Measurements from ENCODE around the gene UCK1.
"Not testable (repeated sequence)": the region's sequence is repeated elsewhere in the genome, so short reads cannot be mapped to it uniquely, and the experiment has no call there.

UCK1 gene

GRCh38 chr9:131523086-131523388, 8.0 kb downstream of the UCK1 start:
- DNase-seq, result no peak

- no peak for DNase-seq
These were observed 8.6 kb downstream of the UCK1 start for GRCh38 chr9:131522257-131523085.

DNA sequence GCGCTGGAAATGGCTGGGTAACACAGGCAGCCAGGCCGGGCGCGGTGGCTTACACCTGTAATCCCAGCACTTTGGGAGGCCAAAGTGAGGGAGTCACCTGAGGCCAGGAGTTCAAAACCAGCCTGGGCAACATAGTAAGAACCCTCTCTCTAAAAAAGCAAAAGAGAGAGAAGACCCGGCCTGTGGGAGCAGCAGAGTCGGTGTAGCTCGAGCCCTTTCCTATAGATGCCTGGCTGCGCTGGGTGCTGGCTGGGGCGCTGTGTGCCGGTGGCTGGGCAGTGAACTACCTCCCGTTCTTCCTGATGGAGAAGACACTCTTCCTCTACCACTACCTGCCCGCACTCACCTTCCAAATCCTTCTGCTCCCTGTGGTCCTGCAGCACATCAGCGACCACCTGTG, 9.2 kb downstream of the UCK1 start:
- no peak for DNase-seq

DNA sequence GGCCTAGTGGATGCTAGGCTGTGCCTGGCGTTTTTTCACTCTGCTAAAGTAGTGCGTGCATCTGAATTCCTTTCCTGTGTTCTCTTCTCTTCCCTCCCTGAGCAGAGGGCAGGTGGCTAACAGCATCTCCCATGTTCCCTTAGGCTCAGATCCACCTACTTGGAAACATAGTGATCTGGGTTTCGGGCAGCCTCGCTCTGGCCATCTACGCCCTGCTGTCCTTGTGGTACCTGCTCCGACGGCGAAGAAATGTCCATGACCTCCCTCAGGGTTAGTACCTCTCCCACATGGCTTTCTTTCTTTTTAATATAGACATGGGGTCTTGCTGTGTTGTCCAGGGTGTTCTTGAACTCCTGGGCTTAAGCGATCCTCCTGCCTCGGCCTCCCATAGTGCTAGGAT, 9.9 kb downstream of the UCK1 start:
- DNase-seq, result no peak

GRCh38 chr9:131520503-131520902, 10.6 kb downstream of the UCK1 start:
- DNase-seq, result no peak

GRCh38 chr9:131518553-131518952, 12.5 kb downstream of the UCK1 start:
- DNase-seq, result no peak

DNA sequence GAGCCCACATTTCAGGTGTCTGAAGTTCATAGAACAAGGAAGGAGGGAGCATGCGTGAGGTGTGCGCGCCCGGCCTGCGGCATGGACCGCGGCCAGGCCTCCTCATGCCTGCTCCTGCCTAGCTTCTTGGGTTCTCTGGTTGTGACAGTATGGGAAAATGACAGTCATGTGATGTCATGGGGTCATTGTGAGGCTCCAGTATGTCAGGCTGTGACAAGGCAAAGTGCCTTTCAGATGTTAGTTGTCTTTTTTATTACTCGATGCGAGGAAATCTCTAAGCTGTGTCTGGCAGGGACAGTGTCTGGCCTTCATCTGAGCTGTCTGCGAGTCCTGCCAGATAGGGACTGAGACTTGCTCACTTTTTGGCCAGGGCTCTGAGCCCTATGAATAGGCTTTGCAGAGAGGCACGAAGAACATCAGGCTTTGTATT, 13.3 kb downstream of the UCK1 start:
- no peak for DNase-seq

- no peak for DNase-seq
These were observed 14.1 kb downstream of the UCK1 start for GRCh38 chr9:131516930-131517329.

- DNase-seq, result no peak
These were observed 15.0 kb downstream of the UCK1 start for GRCh38 chr9:131516100-131516499.

- not testable (repeated sequence) for DNase-seq
These were observed 15.5 kb downstream of the UCK1 start for GRCh38 chr9:131515559-131516031.

DNA sequence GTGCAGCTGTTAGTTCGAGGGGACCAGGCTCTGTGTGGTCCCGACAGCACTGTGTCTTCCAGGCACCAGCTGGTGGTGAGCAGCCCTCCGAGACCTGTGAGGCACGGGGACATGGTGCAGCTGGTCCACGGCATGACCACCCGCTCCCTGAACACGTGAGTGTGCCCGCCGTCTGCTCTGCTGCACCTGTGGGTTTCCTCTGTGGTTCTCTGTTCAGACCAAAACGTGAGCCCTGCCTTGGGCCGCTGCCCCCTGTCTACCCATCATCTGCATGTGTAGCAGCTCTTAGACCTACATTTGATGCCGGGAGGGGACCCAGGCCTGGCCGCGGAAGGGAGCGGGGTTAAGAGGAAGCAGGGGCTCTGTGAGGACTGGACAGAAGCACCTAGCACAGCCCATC, 17.9 kb downstream of the UCK1 start:
- DNase-seq, result no peak

- DNase-seq, result no peak
These were observed 19.2 kb downstream of the UCK1 start for GRCh38 chr9:131511880-131512279.

GRCh38 chr9:131511416-131511815, 19.6 kb downstream of the UCK1 start:
- no peak for DNase-seq

- DNase-seq, result no peak
These were observed 26.1 kb downstream of the UCK1 start for GRCh38 chr9:131505012-131505411.

GRCh38 chr9:131503626-131504465, 27.2 kb downstream of the UCK1 start:
- peak; percentile 81 for DNase-seq

- peak; percentile 90 for DNase-seq
These were observed 28.1 kb downstream of the UCK1 start, which contains the start of gene POMT1 for GRCh38 chr9:131502781-131503625. Gene POMT1 (plus strand): TSS chr9:131502918. CDS start chr9:131504219, 1,301 bp downstream.

GRCh38 chr9:131500939-131501541, 30.0 kb downstream of the UCK1 start:
- DNase-seq, result peak; percentile 69

DNA sequence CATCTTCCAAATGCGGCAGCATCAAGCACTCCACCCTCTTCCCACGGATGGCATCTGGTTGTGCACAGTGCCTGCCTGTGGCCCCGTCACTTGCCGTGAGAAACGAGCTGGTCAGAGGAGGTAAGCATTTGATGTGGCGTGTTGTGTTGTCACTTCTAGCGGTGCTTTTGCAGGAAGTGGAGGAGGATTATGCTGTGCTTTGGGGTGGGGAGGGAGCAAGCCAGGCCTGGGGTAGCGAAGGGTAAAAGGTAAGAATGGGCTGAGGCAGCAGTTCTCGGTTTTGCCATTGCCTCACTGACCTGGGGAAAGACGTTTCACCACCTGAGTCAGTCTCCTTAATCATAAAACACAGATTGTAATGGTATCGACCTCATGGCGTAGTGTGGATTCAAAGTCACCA, 30.7 kb downstream of the UCK1 start:
- DNase-seq, result peak; percentile 80

- DNase-seq, result no peak
These were observed 31.8 kb downstream of the UCK1 start for GRCh38 chr9:131499254-131499767.

DNA sequence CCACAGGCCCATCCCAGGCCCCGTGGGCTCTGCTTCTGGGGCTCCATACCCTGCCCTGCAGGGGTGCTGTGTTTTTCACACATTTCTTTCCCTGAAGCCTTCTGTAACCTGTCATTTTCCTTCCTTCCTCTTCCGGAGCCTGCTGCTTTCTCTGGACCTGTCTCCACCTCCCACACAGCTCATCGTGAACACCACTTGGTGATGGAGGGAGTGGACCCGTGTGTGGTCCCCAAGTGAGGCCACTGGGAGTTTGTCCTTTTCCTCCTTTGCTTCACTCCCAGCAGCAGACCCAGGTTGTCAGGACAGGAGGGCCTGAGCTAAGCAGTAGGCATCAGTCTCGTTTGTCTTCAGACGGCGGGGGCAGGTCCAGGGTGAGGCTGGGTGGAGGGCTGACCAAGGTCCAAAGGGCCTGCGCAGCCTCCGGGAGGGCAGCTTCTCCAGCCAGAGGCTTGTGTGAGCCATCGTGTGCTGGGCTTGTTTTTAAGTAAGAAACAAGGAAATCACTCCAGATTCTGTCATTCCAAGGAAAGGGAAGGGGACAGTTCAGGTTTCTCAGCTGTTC, 34.1 kb downstream of the UCK1 start:
- DNase-seq, result no peak

DNA sequence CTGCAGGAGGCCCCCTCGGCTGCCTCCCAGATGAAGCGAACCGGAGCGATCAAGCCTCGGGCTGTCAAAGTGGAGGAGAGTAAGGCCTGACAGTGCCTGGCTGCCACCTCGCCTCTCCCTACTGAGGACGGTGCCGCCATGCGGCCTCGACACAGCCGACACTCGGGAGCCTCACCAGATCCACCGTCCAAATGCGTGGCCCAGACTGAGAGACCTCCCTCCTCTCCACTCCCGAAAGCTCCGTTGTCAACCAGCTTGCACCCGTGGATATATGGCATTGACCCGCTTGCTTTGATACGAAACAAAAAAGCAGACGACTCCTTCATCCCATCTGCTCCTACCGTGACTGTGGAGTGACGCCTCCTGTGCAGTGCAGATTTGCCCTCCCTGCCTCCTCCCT, 35.3 kb downstream of the UCK1 start:
- no peak for DNase-seq

- no peak for DNase-seq
These were observed 36.7 kb downstream of the UCK1 start for GRCh38 chr9:131494296-131494870.

Measured in activated naive CD4-positive, alpha-beta T cell treated with Interleukin-2 at 50 U/mL for 16 hours (primary cell).